ENCODE measurements around the gene DCC. TPM values are rescaled to one million over a fixed set of nuclear protein-coding genes. Genes with fewer than 3 reads are reported as not detected.

Gene DCC
- total RNA-seq, 1 experiment from 2014 or later, result not detected

DNA sequence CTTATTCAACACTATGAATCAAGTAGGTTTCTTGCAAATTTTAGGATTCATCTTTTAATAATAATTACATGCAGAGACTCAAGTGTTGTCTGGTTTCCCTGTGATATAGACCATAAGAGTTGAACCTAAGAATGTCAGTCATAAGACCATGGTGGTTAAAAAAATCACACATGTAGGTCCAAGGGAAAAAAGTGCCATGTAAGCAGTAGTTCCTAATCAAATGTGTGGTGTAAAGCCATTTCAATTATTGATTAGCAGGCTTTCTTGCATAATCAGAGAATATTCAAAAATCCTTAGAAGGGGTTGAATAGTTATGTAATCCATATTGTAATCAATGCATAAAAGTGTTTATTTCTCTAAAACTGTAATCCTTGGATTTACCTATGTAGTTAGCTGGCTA lies 93.8 kb downstream of the DCC start (continued):
- no peak for TF ChIP-seq FOSL1 (IDR thresholded peaks at IDR 0.05; ENCODE audit: low read depth)
- no peak for TF ChIP-seq SP1 (IDR thresholded peaks at IDR 0.05; ENCODE audit: low read depth)
- TF ChIP-seq YY1 (IDR thresholded peaks at IDR 0.05; ENCODE audit: extremely low read depth, insufficient replicate concordance, low read depth, low read length), result no peak
- TF ChIP-seq ZFX (IDR thresholded peaks at IDR 0.05), result no peak

DNA sequence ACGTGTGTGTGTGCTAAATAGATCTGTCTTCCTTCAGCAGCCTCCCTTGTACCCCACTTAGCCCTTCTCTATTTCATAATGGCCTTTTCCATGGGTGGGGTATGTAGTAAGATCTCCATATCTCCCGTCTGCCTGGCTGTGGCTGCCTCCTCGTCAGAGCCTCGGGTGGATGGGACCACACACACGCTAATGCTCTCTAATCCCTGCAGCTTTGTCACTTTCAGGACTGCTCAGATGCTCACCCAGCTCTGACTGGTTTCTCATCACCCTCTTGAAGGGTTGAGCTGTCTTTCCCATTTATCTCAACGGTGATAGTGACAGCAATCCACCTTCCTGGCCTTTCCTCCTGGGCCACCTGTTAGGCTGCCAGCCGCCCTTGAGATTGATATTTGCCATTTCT lies 95.3 kb downstream of the DCC start:
- CTCF ChIA-PET, result no interaction called here

DNA sequence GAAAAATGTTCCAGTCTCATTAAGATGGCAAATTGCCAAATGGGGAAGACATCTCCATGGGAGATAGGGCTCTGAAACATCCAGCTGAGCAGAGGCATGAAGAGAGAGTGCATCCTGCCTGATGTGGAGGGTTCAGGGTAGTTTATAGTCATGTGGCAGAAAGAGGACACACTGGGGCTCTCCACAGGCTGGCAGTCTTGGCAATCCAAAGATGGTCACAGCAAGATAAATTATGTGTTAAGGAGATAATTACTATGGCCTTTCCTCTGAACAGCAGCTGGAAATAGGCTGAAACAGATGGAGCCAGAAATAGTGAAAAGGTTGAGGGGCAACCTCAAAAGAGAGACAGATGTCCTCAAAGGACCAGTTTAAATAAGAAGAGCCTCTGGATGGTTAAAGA lies 97.2 kb downstream of the DCC start:
- BruUV-seq (replicated peaks), result no TSS peak
- POLR2A ChIA-PET, result no interaction called here
- Histone ChIP-seq H3K4me2 (ENCODE audit: low read length) (no peak overlapping the region), H3K27ac (ENCODE audit: low read depth, low read length) (no peak overlapping the region), H3K4me3 (replicated peaks in 1 of 2; ENCODE audit: low read depth in 1 of 2, low read length in 2 of 2) (no peak overlapping the region), H2AFZ (ENCODE audit: low read depth, low read length, poor library complexity, severe bottlenecking) (no peak overlapping the region), H3K9me3 (ENCODE audit: control insufficient read depth in 1 of 2, insufficient read depth in 1 of 2, low read depth in 1 of 2, low read length in 2 of 2) (peaks cover 4 to 21% of the 10 kb centered on the region in 2 experiments; a peak in 2 of 4 replicates), H4K20me1 (ENCODE audit: insufficient read depth) (no peaks in the 10 kb centered on the region), H3K4me1 (ENCODE audit: control insufficient read depth in 1 of 2, insufficient read depth in 2 of 2, low read length in 2 of 2) (no peaks in the 10 kb centered on the region), H3K79me2 (ENCODE audit: insufficient read depth, low read length) (no peaks in the 10 kb centered on the region), H3K9ac (ENCODE audit: low read length) (no peak overlapping the region), H3K36me3 (ENCODE audit: control insufficient read depth in 1 of 2, insufficient read depth in 2 of 2, low read length in 2 of 2) (no peaks in the 10 kb centered on the region), H3K27me3 (ENCODE audit: insufficient read depth, low read length) (no peaks in the 10 kb centered on the region), H3K9me2 (ENCODE audit: insufficient read depth) (no peaks in the 10 kb centered on the region)
- TF ChIP-seq, protein P1, sequence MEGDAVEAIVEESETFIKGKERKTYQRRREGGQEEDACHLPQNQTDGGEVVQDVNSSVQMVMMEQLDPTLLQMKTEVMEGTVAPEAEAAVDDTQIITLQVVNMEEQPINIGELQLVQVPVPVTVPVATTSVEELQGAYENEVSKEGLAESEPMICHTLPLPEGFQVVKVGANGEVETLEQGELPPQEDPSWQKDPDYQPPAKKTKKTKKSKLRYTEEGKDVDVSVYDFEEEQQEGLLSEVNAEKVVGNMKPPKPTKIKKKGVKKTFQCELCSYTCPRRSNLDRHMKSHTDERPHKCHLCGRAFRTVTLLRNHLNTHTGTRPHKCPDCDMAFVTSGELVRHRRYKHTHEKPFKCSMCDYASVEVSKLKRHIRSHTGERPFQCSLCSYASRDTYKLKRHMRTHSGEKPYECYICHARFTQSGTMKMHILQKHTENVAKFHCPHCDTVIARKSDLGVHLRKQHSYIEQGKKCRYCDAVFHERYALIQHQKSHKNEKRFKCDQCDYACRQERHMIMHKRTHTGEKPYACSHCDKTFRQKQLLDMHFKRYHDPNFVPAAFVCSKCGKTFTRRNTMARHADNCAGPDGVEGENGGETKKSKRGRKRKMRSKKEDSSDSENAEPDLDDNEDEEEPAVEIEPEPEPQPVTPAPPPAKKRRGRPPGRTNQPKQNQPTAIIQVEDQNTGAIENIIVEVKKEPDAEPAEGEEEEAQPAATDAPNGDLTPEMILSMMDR (IDR thresholded peaks at IDR 0.05 in 2 of 3, conservative IDR thresholded peaks at IDR 0.05 in 1 of 3; ENCODE audit: borderline replicate concordance in 1 of 3, insufficient read depth in 1 of 3, low read depth in 2 of 3, low read length in 2 of 3), result no peak
- no peak for TF ChIP-seq JUND (IDR thresholded peaks at IDR 0.05)
- RAD21 ChIA-PET (ENCODE audit: low non-redundant PET in 1 of 2, low total read pairs in 2 of 2, uncharacterized antibody in 2 of 2, unreplicated experiment in 2 of 2), result no interaction called here
- intact Hi-C loops (cut with micrococcal nuclease), result no loop called here
- CTCF ChIA-PET, result no interaction called here
- ATAC-seq, result no peak
- DNase-seq (ENCODE audit: low read depth, low spot score), result no peak

More for the DNA sequence above, 95.3 kb downstream of the DCC start:
- no peak for TF ChIP-seq ZFX (IDR thresholded peaks at IDR 0.05)
- TF ChIP-seq ZNF274 (IDR thresholded peaks at IDR 0.05; ENCODE audit: low read depth, low read length), result no peak
- no peak for TF ChIP-seq CBX3 (IDR thresholded peaks at IDR 0.05; ENCODE audit: low read depth)
- TF ChIP-seq FOSL1 (IDR thresholded peaks at IDR 0.05; ENCODE audit: low read depth), result no peak
- TF ChIP-seq RAD21 (IDR thresholded peaks at IDR 0.05; ENCODE audit: low read depth), result no peak
- TF ChIP-seq SIN3A (IDR thresholded peaks at IDR 0.05; ENCODE audit: low read depth), result no peak
- TF ChIP-seq CEBPB (IDR thresholded peaks at IDR 0.05; ENCODE audit: low read depth), result no peak
- Histone ChIP-seq H3K9ac (ENCODE audit: low read length) (no peak overlapping the region), H3K4me1 (ENCODE audit: control insufficient read depth in 1 of 2, insufficient read depth in 2 of 2, low read length in 2 of 2) (no peaks in the 10 kb centered on the region), H3K9me3 (ENCODE audit: control insufficient read depth in 1 of 2, insufficient read depth in 1 of 2, low read depth in 1 of 2, low read length in 2 of 2) (peaks cover 4 to 24% of the 10 kb centered on the region in 2 experiments; a peak in 2 of 4 replicates), H2AFZ (ENCODE audit: low read depth, low read length, poor library complexity, severe bottlenecking) (no peak overlapping the region), H3K36me3 (ENCODE audit: control insufficient read depth in 1 of 2, insufficient read depth in 2 of 2, low read length in 2 of 2) (no peaks in the 10 kb centered on the region), H3K27ac (ENCODE audit: low read depth, low read length) (no peak overlapping the region), H3K27me3 (ENCODE audit: insufficient read depth, low read length) (no peaks in the 10 kb centered on the region), H3K79me2 (ENCODE audit: insufficient read depth, low read length) (no peaks in the 10 kb centered on the region), H4K20me1 (ENCODE audit: insufficient read depth) (no peaks in the 10 kb centered on the region), H3K9me2 (ENCODE audit: insufficient read depth) (no peaks in the 10 kb centered on the region), H3K4me3 (replicated peaks in 1 of 2; ENCODE audit: low read depth in 1 of 2, low read length in 2 of 2) (no peak overlapping the region), H3K4me2 (ENCODE audit: low read length) (no peak overlapping the region)
- intact Hi-C loops (cut with micrococcal nuclease), result no loop called here
- DNase-seq (ENCODE audit: low read depth, low spot score), result no peak
- ATAC-seq, result no peak
- BruUV-seq (replicated peaks), result no TSS peak
- POLR2A ChIA-PET, result no interaction called here
- RAD21 ChIA-PET (ENCODE audit: low non-redundant PET in 1 of 2, low total read pairs in 2 of 2, uncharacterized antibody in 2 of 2, unreplicated experiment in 2 of 2), result no interaction called here

Data from HCT116 (cell line).